ENCODE measurements around the gene TAT.
"Not testable (repeated sequence)": the region's sequence is repeated elsewhere in the genome, so short reads cannot be mapped to it uniquely, and the experiment has no call there.

TAT gene

GRCh38 chr16:71576971-71577370, at the start of gene TAT:
TSS of gene TAT (minus strand) at chr16:71577092. CDS start at chr16:71576415, 677 bp downstream.
- DNase-seq (ENCODE audit: low read depth in 2 of 2): no peak

- peak in 1 of 2 donors; percentile 11 for DNase-seq (ENCODE audit: low read depth in 2 of 2)
Measured at GRCh38 chr16:71626018-71626857, 49.3 kb upstream of the TAT start, which contains the start of gene MARVELD3. TSS of gene MARVELD3 (plus strand) at chr16:71626184. CDS start at chr16:71626230, 46 bp downstream.

- no peak for DNase-seq (ENCODE audit: low read depth in 2 of 2)
Measured at GRCh38 chr16:71625113-71625850, 48.4 kb upstream of the TAT start.

GRCh38 chr16:71623597-71623996, 46.7 kb upstream of the TAT start:
- no peak for DNase-seq (ENCODE audit: low read depth in 2 of 2)

- no peak for DNase-seq (ENCODE audit: low read depth in 2 of 2)
Measured at GRCh38 chr16:71622088-71622487, 45.2 kb upstream of the TAT start.

GRCh38 chr16:71618429-71618828, 41.5 kb upstream of the TAT start:
- no peak for DNase-seq (ENCODE audit: low read depth in 2 of 2)

- DNase-seq (ENCODE audit: low read depth in 2 of 2): not testable (repeated sequence)
Measured at GRCh38 chr16:71614956-71615355, 38.1 kb upstream of the TAT start.

- DNase-seq (ENCODE audit: low read depth in 2 of 2): peak; percentile 74 to 76
Measured at GRCh38 chr16:71610936-71611871, 34.3 kb upstream of the TAT start.

- no peak for DNase-seq (ENCODE audit: low read depth in 2 of 2)
Measured at GRCh38 chr16:71610447-71610846, 33.6 kb upstream of the TAT start.

GRCh38 chr16:71609066-71609465, 32.2 kb upstream of the TAT start:
- DNase-seq (ENCODE audit: low read depth in 2 of 2): no peak

- DNase-seq (ENCODE audit: low read depth in 2 of 2): no peak
Measured at GRCh38 chr16:71600822-71601221, 23.9 kb upstream of the TAT start.

GRCh38 chr16:71598426-71598825, 21.5 kb upstream of the TAT start:
- DNase-seq (ENCODE audit: low read depth in 2 of 2): not testable (repeated sequence)

- DNase-seq (ENCODE audit: low read depth in 2 of 2): not testable (repeated sequence)
Measured at GRCh38 chr16:71595340-71595826, 18.5 kb upstream of the TAT start.

GRCh38 chr16:71594000-71594646, 17.2 kb upstream of the TAT start:
- no peak for DNase-seq (ENCODE audit: low read depth in 2 of 2)

GRCh38 chr16:71593048-71593999, 16.4 kb upstream of the TAT start:
- DNase-seq (ENCODE audit: low read depth in 2 of 2): no peak

- no peak for DNase-seq (ENCODE audit: low read depth in 2 of 2)
Measured at GRCh38 chr16:71591917-71592316, 15.0 kb upstream of the TAT start.

GRCh38 chr16:71590584-71590983, 13.7 kb upstream of the TAT start:
- no peak for DNase-seq (ENCODE audit: low read depth in 2 of 2)

- DNase-seq (ENCODE audit: low read depth in 2 of 2): not testable (repeated sequence)
Measured at GRCh38 chr16:71590071-71590470, 13.2 kb upstream of the TAT start.

GRCh38 chr16:71589334-71589733, 12.4 kb upstream of the TAT start:
- DNase-seq (ENCODE audit: low read depth in 2 of 2): not testable (repeated sequence)

GRCh38 chr16:71585318-71585703, 8.4 kb upstream of the TAT start:
- DNase-seq (ENCODE audit: low read depth in 2 of 2): no peak

Data from stimulated activated CD8-positive, alpha-beta memory T cell treated with anti-CD3 and anti-CD28 coated beads, Interleukin-2, amount 100 ng/mL, for 48 hours (primary cell).